ENCODE data around the gene ANO9. TPM values are rescaled to one million over a fixed set of nuclear protein-coding genes. Genes with fewer than 3 reads are reported as not detected.

Gene ANO9
- total RNA-seq, 1 experiment from 2014 or later: 85.5 TPM

DNA sequence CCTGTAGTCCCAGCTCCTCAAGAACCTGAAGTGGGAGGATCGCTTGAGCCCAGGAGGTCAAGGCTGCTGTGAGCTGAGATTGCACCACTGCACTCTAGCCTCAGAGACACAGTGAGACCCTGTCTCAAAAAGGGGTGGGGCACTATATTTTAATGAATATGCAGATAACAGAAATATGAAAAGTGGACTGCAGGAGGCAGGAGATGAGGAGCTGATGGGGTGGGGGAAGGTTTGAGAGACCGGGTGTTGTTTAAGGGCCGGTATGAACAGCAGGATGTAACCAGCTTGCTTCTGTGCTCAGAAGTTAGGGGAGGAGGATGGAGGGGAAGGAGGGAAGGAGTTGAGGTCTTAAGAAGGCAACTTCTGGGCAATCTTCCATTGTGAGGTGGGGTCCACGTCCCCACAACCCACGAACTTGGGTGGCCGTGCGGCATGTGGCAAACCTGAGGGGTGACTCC is 73.8 kb downstream of the ANO9 start:
- H3K4me3 Mint-ChIP-seq (ENCODE audit: unreplicated experiment): peak overlapping the region; percentile 91
- H3K27me3 Mint-ChIP-seq (ENCODE audit: insufficient read depth, unreplicated experiment): peaks cover 2% of the 10 kb centered on the region
- peaks cover 7% of the 10 kb centered on the region for H3K4me1 Mint-ChIP-seq (ENCODE audit: low read depth, unreplicated experiment)
- ChIA-PET POLR2A (interaction anchor here (1.2 kb wide), 1 partner anchor 26 kb away, joined by 3 read pairs; the partner anchor contains the start of gene PKP3), CTCF (interaction anchor here (0.6 to 2.9 kb wide), 3 partner anchors 25 to 80 kb away, joined by 3 to 14 read pairs (median 8); partner anchors contain the start of gene PKP3)
- H3K9me3 Mint-ChIP-seq (ENCODE audit: unreplicated experiment): no peaks in the 10 kb centered on the region
- peak overlapping the region; percentile 56 for H3K4me3 ChIP-seq (ENCODE audit: low read depth, low read length)
- H3K36me3 ChIP-seq (ENCODE audit: control insufficient read depth, insufficient read depth, low read length): no peaks in the 10 kb centered on the region; the same call in none of the 2 replicates
- H3K4me1 ChIP-seq: peaks cover 15% of the 10 kb centered on the region
- H3K36me3 Mint-ChIP-seq (ENCODE audit: insufficient read depth, unreplicated experiment): peaks cover 18% of the 10 kb centered on the region
- no TSS peak for BruUV-seq (replicated peaks)
- H3K27me3 ChIP-seq (replicated peaks; ENCODE audit: control insufficient read depth, insufficient read depth, low read length): no peaks in the 10 kb centered on the region
- H3K9me3 ChIP-seq: no peaks in the 10 kb centered on the region; the same call in 1 of the 2 replicates
- no peak overlapping the region for H3K27ac Mint-ChIP-seq (ENCODE audit: unreplicated experiment)
- intact Hi-C loops (cut with micrococcal nuclease; ENCODE audit: unreplicated experiment): loop anchor here (2.0 to 10.0 kb wide), 2 partner anchors 25 to 77 kb away; partner anchors contain the start of gene ANO9
- TF ChIP-seq, protein P1, sequence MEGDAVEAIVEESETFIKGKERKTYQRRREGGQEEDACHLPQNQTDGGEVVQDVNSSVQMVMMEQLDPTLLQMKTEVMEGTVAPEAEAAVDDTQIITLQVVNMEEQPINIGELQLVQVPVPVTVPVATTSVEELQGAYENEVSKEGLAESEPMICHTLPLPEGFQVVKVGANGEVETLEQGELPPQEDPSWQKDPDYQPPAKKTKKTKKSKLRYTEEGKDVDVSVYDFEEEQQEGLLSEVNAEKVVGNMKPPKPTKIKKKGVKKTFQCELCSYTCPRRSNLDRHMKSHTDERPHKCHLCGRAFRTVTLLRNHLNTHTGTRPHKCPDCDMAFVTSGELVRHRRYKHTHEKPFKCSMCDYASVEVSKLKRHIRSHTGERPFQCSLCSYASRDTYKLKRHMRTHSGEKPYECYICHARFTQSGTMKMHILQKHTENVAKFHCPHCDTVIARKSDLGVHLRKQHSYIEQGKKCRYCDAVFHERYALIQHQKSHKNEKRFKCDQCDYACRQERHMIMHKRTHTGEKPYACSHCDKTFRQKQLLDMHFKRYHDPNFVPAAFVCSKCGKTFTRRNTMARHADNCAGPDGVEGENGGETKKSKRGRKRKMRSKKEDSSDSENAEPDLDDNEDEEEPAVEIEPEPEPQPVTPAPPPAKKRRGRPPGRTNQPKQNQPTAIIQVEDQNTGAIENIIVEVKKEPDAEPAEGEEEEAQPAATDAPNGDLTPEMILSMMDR (IDR thresholded peaks at IDR 0.05; ENCODE audit: insufficient read depth in 1 of 2, low read depth in 1 of 2, low read length in 1 of 2, severe bottlenecking in 1 of 2, unreplicated experiment in 1 of 2): no peak
- DNase-seq: no peak

Other genes with a start within 250 kb of the ANO9 start
- not detected in 2 replicates for gene SCGB1C1, start 248.9 kb downstream of the ANO9 start, total RNA-seq (2022)
- 56.8 and 57.4 TPM in 2 replicates for gene BET1L, start 234.6 kb downstream of the ANO9 start, total RNA-seq (2022)
- gene RIC8A, start 234.3 kb downstream of the ANO9 start, total RNA-seq (2022): 97.1 and 111 TPM in 2 replicates
- gene SIRT3, start 205.7 kb downstream of the ANO9 start, total RNA-seq (2022): 24.6 and 26.0 TPM in 2 replicates
- gene PSMD13, start 205.0 kb downstream of the ANO9 start, total RNA-seq (2022): 162 and 172 TPM in 2 replicates
- not detected in 2 replicates for gene NLRP6, start 163.6 kb downstream of the ANO9 start, total RNA-seq (2022)
- gene PGGHG, start 152.9 kb downstream of the ANO9 start, total RNA-seq (2022): 59.6 and 66.5 TPM in 2 replicates
- not detected in 2 replicates for gene IFITM5, start 142.5 kb downstream of the ANO9 start, total RNA-seq (2022)
- 7.0 and 7.3 TPM in 2 replicates for gene IFITM2, start 134.2 kb downstream of the ANO9 start, total RNA-seq (2022)
- 3.0 and 3.2 TPM in 2 replicates for gene IFITM1, start 128.0 kb downstream of the ANO9 start, total RNA-seq (2022)
- gene IFITM3, start 121.2 kb downstream of the ANO9 start, total RNA-seq (2022): 6.9 and 12.4 TPM in 2 replicates
- 30.7 and 35.6 TPM in 2 replicates for gene B4GALNT4, start 72.5 kb downstream of the ANO9 start, total RNA-seq (2022)
- 143 and 149 TPM in 2 replicates for gene PKP3, start 47.8 kb downstream of the ANO9 start, total RNA-seq (2022)
- 119 and 124 TPM in 2 replicates for gene SIGIRR, start 27.0 kb downstream of the ANO9 start, total RNA-seq (2022)
- 40.6 and 44.3 TPM in 2 replicates for gene PTDSS2, start 8.3 kb upstream of the ANO9 start, total RNA-seq (2022)
- gene RNH1, start 65.2 kb upstream of the ANO9 start, total RNA-seq (2022): 134 and 136 TPM in 2 replicates
- gene HRAS, start 93.6 kb upstream of the ANO9 start, total RNA-seq (2022): 60.2 and 69.0 TPM in 2 replicates
- 4.3 and 4.4 TPM in 2 replicates for gene LRRC56, start 95.5 kb upstream of the ANO9 start, total RNA-seq (2022)
- 11.9 and 13.8 TPM in 2 replicates for gene LMNTD2, start 118.7 kb upstream of the ANO9 start, total RNA-seq (2022)
- gene RASSF7, start 119.0 kb upstream of the ANO9 start, total RNA-seq (2022): 61.1 and 65.5 TPM in 2 replicates
- 43.9 and 46.8 TPM in 2 replicates for gene PHRF1, start 134.5 kb upstream of the ANO9 start, total RNA-seq (2022)
- gene IRF7, start 173.9 kb upstream of the ANO9 start, total RNA-seq (2022): 27.2 and 31.2 TPM in 2 replicates
- gene CDHR5, start 182.9 kb upstream of the ANO9 start, total RNA-seq (2022): 30.2 and 42.0 TPM in 2 replicates
- not detected in 2 replicates for gene SCT, start 185.2 kb upstream of the ANO9 start, total RNA-seq (2022)
- gene DRD4, start 195.3 kb upstream of the ANO9 start, total RNA-seq (2022): 1.0 and 1.1 TPM in 2 replicates